Measurements from ENCODE around the gene TP53TG5.

The TP53TG5 gene

DNA sequence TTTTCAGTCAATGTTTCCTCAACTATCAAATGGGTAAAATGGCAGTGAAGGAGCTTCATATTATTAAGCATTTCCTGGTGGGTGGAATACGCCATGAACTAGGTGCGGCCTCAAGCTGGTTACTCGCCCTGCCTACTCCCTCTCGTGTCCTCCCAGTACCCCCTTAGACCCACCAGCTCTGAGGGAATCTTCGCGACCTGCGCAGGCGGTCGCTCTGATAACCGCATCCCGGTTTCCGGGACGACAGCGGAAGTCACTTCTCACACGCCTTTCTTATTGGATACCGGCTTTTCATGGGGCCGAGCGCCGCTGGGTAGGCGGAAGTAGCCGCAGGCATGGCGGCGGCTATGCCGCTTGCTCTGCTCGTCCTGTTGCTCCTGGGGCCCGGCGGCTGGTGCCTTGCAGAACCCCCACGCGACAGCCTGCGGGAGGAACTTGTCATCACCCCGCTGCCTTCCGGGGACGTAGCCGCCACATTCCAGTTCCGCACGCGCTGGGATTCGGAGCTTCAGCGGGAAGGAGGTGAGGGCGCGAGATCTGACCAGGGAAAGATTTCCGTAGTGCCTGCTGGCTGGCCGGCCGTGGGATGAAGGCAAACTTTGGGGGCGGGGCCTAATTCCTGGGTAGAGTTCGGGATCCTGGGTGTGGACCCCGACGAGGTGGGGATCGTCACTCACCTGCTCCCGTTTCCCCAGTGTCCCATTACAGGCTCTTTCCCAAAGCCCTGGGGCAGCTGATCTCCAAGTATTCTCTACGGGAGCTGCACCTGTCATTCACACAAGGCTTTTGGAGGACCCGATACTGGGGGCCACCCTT is 37.9 kb upstream of the TP53TG5 start, which contains the start of gene PIGT:
Gene PIGT (plus strand): TSS at position 320 of the 816 bp plus-strand sequence. CDS start 16 bp downstream, at position 336.
- Histone ChIP-seq H3K36me3 (peaks cover 26 to 39% (median 34%) of the 10 kb centered on the region in 11 experiments), H3K27ac (peak within 1 kb of the TSS; percentile 68 to 89 (median 87)), H4K20me1 (peaks cover 0 to 42% (median 22%) of the 10 kb centered on the region in 11 experiments; a peak in 11 of 22 replicates), H3K4me2 (peak within 1 kb of the TSS; percentile 88 to 99 (median 98)), H3K4me1 (peaks cover 14 to 28% (median 25%) of the 10 kb centered on the region in 10 experiments), H3K9ac (peak within 1 kb of the TSS; percentile 85 to 93 (median 89)), H3K27me3 (no peaks in the 10 kb centered on the region), H3K4me3 (peak within 1 kb of the TSS; percentile 72 to 94 (median 92)), H3K9me3 (replicated peaks in 1 of 11) (no peaks in the 10 kb centered on the region)
- TF ChIP-seq Cebpa-rat (IDR thresholded peaks at IDR 0.05): no peak

DNA sequence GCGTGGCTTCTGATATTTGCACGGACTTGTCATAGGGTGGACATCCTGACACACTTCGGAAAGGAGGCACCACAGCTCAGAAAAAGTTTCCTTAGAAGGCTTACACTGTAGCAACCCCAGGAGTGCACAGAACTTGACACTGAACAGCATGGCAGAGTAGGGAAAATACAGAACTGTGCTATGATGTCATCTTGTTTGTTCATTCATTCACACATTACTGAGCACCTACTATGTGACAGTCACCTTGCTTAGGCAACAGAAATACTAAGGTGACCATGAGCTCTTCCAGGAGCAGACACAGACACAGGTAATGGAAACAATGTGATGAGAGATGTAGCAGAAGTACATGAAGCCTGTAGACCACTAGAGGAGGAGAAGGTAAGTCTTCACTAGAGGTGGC is 35.4 kb upstream of the TP53TG5 start:
- peaks cover under 1 to 26% (median 9%) of the 10 kb centered on the region in 11 experiments; a peak in 21 of 22 replicates for H3K36me3 ChIP-seq
- no peak overlapping the region for H3K4me2 ChIP-seq
- no peak overlapping the region for H3K9ac ChIP-seq
- H4K20me1 ChIP-seq: peaks cover 0 to 25% (median 4%) of the 10 kb centered on the region in 11 experiments; a peak in 10 of 22 replicates
- peaks cover 0 to 12% (median 1%) of the 10 kb centered on the region in 11 experiments; a peak in 5 of 22 replicates for H3K27me3 ChIP-seq
- TF ChIP-seq Cebpa-rat (IDR thresholded peaks at IDR 0.05): no peak
- H3K4me3 ChIP-seq: no peak overlapping the region
- no peaks in the 10 kb centered on the region for H3K9me3 ChIP-seq (replicated peaks in 1 of 11)
- peaks cover 30 to 40% (median 32%) of the 10 kb centered on the region in 10 experiments for H3K4me1 ChIP-seq
- H3K27ac ChIP-seq: no peak overlapping the region

DNA sequence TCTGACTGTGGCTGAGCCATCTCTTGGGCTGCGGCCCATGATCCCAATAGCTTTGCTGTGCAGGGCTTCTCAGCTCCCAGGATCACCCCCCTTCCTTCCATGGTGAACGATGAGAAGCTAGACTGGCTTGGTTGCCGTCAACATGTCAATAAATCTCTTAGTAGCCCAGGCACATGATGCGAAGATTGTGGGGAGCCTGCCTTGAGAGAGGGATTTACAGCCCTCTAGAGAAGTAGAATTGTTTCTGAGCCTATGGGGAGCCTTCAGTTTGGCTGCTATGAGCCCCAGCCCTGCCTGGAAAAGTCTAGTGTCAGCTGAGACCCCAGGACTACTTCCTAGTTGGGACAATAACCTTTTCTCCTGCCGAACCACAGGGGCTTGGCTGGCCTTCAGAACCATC is 34.5 kb upstream of the TP53TG5 start:
- Histone ChIP-seq H4K20me1 (peaks cover 0 to 25% (median 0%) of the 10 kb centered on the region in 11 experiments; a peak in 5 of 22 replicates), H3K9ac (no peak overlapping the region), H3K4me3 (no peak overlapping the region), H3K4me1 (peaks cover 28 to 44% (median 37%) of the 10 kb centered on the region in 10 experiments), H3K4me2 (no peak overlapping the region), H3K9me3 (replicated peaks in 1 of 11) (no peaks in the 10 kb centered on the region), H3K27me3 (peaks cover 0 to 21% (median 9%) of the 10 kb centered on the region in 11 experiments; a peak in 18 of 22 replicates), H3K36me3 (peaks cover 0 to 17% (median under 1%) of the 10 kb centered on the region in 11 experiments; a peak in 6 of 22 replicates), H3K27ac (no peak overlapping the region)
- no peak for TF ChIP-seq Cebpa-rat (IDR thresholded peaks at IDR 0.05)

DNA sequence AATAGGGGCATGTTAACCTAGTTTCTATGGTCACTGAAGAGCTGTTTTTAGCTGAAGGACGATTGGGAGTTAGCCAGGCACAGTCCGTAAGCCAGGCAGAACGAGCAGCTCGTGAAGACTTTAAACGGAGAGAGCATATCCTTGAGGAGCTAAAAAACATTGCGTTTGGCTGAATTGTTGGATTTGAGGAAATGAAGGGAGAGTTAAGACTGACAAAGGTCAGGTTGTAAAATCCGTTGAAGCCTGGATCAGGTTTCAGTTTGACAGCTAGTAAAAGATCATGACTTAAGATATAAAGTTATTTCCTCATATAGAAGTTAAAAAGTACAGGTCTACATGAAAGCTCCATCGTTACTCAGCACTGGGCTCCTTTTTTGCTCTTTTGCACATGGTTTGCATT is 32.8 kb upstream of the TP53TG5 start:
- Histone ChIP-seq H3K4me3 (no peak overlapping the region), H3K27me3 (peaks cover 15 to 38% (median 27%) of the 10 kb centered on the region in 11 experiments), H3K4me1 (peaks cover 24 to 48% (median 42%) of the 10 kb centered on the region in 10 experiments), H3K9me3 (replicated peaks in 1 of 11) (no peaks in the 10 kb centered on the region; a peak in 1 of 22 replicates), H3K9ac (no peak overlapping the region), H4K20me1 (peaks cover 0 to 26% (median 0%) of the 10 kb centered on the region in 11 experiments; a peak in 5 of 22 replicates), H3K4me2 (no peak overlapping the region), H3K27ac (no peak overlapping the region), H3K36me3 (peaks cover 0 to 17% (median 0%) of the 10 kb centered on the region in 11 experiments; a peak in 4 of 22 replicates)
- no peak for TF ChIP-seq Cebpa-rat (IDR thresholded peaks at IDR 0.05)

DNA sequence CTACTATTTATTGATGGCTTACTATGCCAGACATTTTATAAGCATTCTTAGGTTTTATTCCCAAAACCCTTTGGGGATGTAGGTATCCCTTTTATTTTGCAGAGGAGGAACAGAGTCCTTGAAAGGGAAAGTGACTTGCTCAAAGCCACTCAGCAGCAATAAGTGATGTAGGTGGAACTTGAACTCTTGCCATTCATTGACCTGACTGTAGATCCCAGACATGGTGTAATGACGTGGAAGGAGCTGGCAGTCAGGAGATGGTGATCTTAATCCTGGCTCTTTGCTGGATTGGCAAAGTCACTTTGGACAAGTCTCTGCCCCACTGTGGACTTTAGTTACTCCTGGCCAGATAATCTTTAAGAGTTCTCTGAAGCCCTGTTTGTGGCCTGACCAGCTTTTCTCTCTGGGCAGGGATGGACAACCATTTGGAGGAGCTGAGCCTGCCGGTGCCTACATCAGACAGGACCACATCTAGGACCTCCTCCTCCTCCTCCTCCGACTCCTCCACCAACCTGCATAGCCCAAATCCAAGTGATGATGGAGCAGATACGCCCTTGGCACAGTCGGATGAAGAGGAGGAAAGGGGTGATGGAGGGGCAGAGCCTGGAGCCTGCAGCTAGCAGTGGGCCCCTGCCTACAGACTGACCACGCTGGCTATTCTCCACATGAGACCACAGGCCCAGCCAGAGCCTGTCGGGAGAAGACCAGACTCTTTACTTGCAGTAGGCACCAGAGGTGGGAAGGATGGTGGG is 31.6 kb upstream of the TP53TG5 start:
- Histone ChIP-seq H3K4me1 (peaks cover 21 to 47% (median 41%) of the 10 kb centered on the region in 10 experiments), H3K9me3 (replicated peaks in 1 of 11) (peaks cover 0 to 5% (median 0%) of the 10 kb centered on the region in 11 experiments; a peak in 2 of 22 replicates), H3K36me3 (peaks cover 0 to 17% (median 0%) of the 10 kb centered on the region in 11 experiments; a peak in 4 of 22 replicates), H3K4me2 (peak overlapping the region in 3 of 11 experiments; percentile 95 to 97 (median 95); a peak in 6 of 22 replicates), H3K27me3 (peaks cover 25 to 50% (median 39%) of the 10 kb centered on the region in 11 experiments), H4K20me1 (peaks cover 0 to 31% (median 0%) of the 10 kb centered on the region in 11 experiments; a peak in 5 of 22 replicates), H3K27ac (no peak overlapping the region), H3K4me3 (no peak overlapping the region), H3K9ac (no peak overlapping the region)
- TF ChIP-seq Cebpa-rat (IDR thresholded peaks at IDR 0.05): no peak

DNA sequence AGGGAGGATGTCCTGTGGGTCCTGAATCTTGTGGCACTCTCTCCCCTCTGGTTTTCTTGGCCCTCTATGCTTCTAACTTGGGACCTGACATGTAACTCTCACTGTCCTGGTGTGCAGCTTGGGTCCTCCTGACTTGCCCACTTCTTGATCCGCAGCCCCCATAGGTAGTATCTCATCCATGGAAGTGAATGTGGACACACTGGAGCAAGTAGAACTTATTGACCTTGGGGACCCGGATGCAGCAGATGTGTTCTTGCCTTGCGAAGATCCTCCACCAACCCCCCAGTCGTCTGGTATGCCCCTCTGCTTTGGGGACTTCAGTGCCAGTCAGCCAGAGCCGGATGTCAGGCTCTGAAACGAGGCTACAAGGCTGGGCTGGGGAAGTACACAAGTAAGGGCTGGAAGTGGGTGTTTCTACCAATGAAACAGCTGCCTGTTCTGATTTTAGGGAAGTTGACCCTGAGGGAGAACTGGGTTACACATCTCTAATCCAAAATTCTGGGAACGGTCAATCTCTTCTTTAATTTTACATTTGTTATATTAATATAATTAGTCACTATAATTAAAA is 30.6 kb upstream of the TP53TG5 start:
- Histone ChIP-seq H3K4me3 (no peak overlapping the region), H3K36me3 (peaks cover 0 to 17% (median 0%) of the 10 kb centered on the region in 11 experiments; a peak in 4 of 22 replicates), H3K4me2 (peak overlapping the region in 10 of 11 experiments; percentile 25 to 99 (median 77); a peak in 18 of 22 replicates), H4K20me1 (peaks cover 0 to 31% (median 0%) of the 10 kb centered on the region in 11 experiments; a peak in 5 of 22 replicates), H3K27ac (peak overlapping the region in 2 of 11 experiments; percentile 5 to 34; a peak in 2 of 22 replicates), H3K9me3 (replicated peaks in 1 of 11) (peaks cover 0 to 9% (median 0%) of the 10 kb centered on the region in 11 experiments; a peak in 2 of 22 replicates), H3K4me1 (peaks cover 21 to 47% (median 40%) of the 10 kb centered on the region in 10 experiments), H3K27me3 (peaks cover 31 to 60% (median 49%) of the 10 kb centered on the region in 11 experiments), H3K9ac (no peak overlapping the region)
- no peak for TF ChIP-seq Cebpa-rat (IDR thresholded peaks at IDR 0.05)

DNA sequence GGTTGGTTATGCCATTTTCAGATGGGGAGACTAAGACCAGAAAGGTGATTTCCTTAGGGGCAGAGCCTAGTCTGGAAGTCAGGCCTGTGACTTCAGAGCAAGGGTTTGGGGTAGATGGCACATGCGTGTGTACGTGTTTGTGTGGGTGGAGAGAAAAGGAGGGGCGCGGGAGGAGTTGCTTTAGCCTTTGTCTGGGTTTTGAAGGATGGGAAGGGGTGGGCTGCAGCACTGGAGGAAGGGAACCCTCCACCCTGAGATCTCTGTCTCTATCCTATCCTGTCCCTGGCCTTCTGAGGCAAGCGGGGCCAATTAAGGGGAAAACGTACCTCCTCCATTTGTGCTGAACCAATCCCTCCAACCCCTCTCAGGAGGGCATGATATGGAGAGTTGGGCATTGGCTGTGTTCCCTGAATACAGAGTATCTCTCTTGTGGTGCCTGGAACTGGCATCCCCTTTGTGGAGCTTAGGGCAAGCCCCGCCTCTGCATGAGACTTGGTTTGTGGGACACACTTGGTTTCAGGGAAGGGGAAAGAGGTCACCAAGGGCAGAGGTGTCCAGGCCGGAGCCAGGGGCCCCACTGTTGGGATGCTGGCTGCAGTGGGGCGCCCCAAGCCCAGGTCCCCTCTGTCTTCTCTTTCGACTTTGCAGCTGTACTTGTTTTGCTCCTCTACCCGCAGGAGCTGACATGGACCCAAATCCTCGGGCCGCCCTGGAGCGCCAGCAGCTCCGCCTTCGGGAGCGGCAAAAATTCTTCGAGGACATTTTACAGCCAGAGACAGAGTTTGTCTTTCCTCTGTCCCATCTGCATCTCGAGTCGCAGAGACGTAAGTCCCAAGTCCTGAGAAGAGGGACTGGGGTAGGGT is 29.9 kb upstream of the TP53TG5 start, which contains the start of gene DBNDD2:
Gene DBNDD2 (plus strand): TSS at position 507 of the 863 bp plus-strand sequence. CDS start 179 bp downstream, at position 686.
- H4K20me1 ChIP-seq: peaks cover 0 to 31% (median 0%) of the 10 kb centered on the region in 11 experiments; a peak in 5 of 22 replicates
- peak within 1 kb of the TSS in 4 of 10 experiments; percentile 65 to 80 (median 74); a peak in 8 of 20 replicates for H3K4me3 ChIP-seq
- H3K9me3 ChIP-seq (replicated peaks in 1 of 11): peaks cover 0 to 16% (median 4%) of the 10 kb centered on the region in 11 experiments; a peak in 11 of 22 replicates
- H3K4me1 ChIP-seq: peaks cover 21 to 47% (median 40%) of the 10 kb centered on the region in 10 experiments
- peak within 1 kb of the TSS in 2 of 11 experiments; percentile 82 to 86; a peak in 3 of 22 replicates for H3K9ac ChIP-seq
- peaks cover 0 to 17% (median 0%) of the 10 kb centered on the region in 11 experiments; a peak in 4 of 22 replicates for H3K36me3 ChIP-seq
- H3K27me3 ChIP-seq: peaks cover 31 to 67% (median 54%) of the 10 kb centered on the region in 11 experiments
- peak within 1 kb of the TSS; percentile 88 to 99 (median 95); a peak in 20 of 22 replicates for H3K4me2 ChIP-seq
- TF ChIP-seq Cebpa-rat (IDR thresholded peaks at IDR 0.05): no peak
- H3K27ac ChIP-seq: peak within 1 kb of the TSS in 2 of 11 experiments; percentile 5 to 34; a peak in 2 of 22 replicates
